H1 (cell line): Measurements from ENCODE around the gene NPBWR2. TPM values are rescaled to one million over a fixed set of nuclear protein-coding genes. Genes with fewer than 3 reads are reported as not detected.

Experiments
- KDM5A ChIP-seq: fragments of 200-600 bp; IDR thresholded peaks from 2 replicates; pipeline ENCODE4 v1.7.1; 2012; ENCODE audit warnings: mild to moderate bottlenecking, low read length, inconsistent platforms, mixed read lengths
- POLR2AphosphoS5 ChIP-seq: IDR thresholded peaks from 2 replicates; pipeline ENCODE4 v1.6.1; 2011; ENCODE audit warnings: low read depth, low read length
- RBBP5 ChIP-seq: IDR thresholded peaks from 2 replicates; pipeline ENCODE4 v1.7.1; 2012; ENCODE audit warnings: low read depth, mild to moderate bottlenecking, inconsistent platforms, low read length, moderate library complexity, borderline replicate concordance
- SP4 ChIP-seq: IDR thresholded peaks from 2 replicates; pipeline ENCODE4 v1.6.1; 2012; ENCODE audit warnings: low read length, inconsistent platforms
- polyA plus RNA-seq, 7 experiments: library from polyadenylated mRNA; depleted of rRNA in 3 of 7; stranded (reverse) in 5 of 7; unstranded in 2 of 7; fragments of >200 nt in 5 of 7; fragments of 200-250 nt in 2 of 7; gene quantifications; 1 replicate in 5 of 7; 2 replicates in 1 of 7; 4 replicates in 1 of 7; pipeline versions ENCODE4 v1.2.1 to v1.2.3, GENCODE V29; 2011 to 2013; ENCODE audit warnings: missing spikeins in 2 of 7, mixed read lengths in 2 of 7
- total RNA-seq: library from RNA; stranded (reverse); fragmentation: NEBNext Ultra II Directional; extraction: Animal tissue kit (Norgen Biotek cat#: 25700); gene quantifications from 2 replicates; pipeline ENCODE4 v1.2.1, GENCODE V29; 2021
- TF ChIP-seq, protein P1 (sequence below): fragments of 300-600 bp; sonication (generic); IDR thresholded peaks from 2 replicates; pipeline ENCODE4 v1.7.1; 2012; ENCODE audit warnings: low read length, moderate library complexity, mild to moderate bottlenecking, inconsistent platforms; ENCODE audit not compliant: insufficient replicate concordance

Gene NPBWR2
- total and polyA plus RNA-seq, 2 of the 8 experiments (the other 6 are each of a cell fraction or from before 2014, with no cell fraction given) = not detected

DNA sequence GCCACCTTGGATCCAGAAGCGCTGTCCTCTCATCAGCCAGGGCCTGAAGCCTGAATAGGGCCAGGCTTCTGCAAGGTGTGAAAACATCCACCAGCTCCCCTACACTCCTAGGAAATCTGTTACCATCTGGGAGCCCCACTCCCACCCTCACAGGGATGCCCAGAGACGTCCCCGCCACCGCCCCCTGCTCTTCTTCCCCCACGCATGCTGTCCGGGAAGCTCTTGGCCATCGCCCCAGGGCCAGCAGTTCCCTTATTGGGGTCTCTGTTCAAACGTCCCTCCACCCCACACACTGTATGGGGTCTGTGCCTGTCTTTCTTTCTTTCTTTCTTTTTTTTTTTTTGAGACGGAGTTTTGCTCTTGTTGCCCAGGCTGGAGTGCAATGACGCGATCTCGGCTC lies 31.8 kb downstream of the NPBWR2 start (continued):
- TF ChIP-seq, protein P1, sequence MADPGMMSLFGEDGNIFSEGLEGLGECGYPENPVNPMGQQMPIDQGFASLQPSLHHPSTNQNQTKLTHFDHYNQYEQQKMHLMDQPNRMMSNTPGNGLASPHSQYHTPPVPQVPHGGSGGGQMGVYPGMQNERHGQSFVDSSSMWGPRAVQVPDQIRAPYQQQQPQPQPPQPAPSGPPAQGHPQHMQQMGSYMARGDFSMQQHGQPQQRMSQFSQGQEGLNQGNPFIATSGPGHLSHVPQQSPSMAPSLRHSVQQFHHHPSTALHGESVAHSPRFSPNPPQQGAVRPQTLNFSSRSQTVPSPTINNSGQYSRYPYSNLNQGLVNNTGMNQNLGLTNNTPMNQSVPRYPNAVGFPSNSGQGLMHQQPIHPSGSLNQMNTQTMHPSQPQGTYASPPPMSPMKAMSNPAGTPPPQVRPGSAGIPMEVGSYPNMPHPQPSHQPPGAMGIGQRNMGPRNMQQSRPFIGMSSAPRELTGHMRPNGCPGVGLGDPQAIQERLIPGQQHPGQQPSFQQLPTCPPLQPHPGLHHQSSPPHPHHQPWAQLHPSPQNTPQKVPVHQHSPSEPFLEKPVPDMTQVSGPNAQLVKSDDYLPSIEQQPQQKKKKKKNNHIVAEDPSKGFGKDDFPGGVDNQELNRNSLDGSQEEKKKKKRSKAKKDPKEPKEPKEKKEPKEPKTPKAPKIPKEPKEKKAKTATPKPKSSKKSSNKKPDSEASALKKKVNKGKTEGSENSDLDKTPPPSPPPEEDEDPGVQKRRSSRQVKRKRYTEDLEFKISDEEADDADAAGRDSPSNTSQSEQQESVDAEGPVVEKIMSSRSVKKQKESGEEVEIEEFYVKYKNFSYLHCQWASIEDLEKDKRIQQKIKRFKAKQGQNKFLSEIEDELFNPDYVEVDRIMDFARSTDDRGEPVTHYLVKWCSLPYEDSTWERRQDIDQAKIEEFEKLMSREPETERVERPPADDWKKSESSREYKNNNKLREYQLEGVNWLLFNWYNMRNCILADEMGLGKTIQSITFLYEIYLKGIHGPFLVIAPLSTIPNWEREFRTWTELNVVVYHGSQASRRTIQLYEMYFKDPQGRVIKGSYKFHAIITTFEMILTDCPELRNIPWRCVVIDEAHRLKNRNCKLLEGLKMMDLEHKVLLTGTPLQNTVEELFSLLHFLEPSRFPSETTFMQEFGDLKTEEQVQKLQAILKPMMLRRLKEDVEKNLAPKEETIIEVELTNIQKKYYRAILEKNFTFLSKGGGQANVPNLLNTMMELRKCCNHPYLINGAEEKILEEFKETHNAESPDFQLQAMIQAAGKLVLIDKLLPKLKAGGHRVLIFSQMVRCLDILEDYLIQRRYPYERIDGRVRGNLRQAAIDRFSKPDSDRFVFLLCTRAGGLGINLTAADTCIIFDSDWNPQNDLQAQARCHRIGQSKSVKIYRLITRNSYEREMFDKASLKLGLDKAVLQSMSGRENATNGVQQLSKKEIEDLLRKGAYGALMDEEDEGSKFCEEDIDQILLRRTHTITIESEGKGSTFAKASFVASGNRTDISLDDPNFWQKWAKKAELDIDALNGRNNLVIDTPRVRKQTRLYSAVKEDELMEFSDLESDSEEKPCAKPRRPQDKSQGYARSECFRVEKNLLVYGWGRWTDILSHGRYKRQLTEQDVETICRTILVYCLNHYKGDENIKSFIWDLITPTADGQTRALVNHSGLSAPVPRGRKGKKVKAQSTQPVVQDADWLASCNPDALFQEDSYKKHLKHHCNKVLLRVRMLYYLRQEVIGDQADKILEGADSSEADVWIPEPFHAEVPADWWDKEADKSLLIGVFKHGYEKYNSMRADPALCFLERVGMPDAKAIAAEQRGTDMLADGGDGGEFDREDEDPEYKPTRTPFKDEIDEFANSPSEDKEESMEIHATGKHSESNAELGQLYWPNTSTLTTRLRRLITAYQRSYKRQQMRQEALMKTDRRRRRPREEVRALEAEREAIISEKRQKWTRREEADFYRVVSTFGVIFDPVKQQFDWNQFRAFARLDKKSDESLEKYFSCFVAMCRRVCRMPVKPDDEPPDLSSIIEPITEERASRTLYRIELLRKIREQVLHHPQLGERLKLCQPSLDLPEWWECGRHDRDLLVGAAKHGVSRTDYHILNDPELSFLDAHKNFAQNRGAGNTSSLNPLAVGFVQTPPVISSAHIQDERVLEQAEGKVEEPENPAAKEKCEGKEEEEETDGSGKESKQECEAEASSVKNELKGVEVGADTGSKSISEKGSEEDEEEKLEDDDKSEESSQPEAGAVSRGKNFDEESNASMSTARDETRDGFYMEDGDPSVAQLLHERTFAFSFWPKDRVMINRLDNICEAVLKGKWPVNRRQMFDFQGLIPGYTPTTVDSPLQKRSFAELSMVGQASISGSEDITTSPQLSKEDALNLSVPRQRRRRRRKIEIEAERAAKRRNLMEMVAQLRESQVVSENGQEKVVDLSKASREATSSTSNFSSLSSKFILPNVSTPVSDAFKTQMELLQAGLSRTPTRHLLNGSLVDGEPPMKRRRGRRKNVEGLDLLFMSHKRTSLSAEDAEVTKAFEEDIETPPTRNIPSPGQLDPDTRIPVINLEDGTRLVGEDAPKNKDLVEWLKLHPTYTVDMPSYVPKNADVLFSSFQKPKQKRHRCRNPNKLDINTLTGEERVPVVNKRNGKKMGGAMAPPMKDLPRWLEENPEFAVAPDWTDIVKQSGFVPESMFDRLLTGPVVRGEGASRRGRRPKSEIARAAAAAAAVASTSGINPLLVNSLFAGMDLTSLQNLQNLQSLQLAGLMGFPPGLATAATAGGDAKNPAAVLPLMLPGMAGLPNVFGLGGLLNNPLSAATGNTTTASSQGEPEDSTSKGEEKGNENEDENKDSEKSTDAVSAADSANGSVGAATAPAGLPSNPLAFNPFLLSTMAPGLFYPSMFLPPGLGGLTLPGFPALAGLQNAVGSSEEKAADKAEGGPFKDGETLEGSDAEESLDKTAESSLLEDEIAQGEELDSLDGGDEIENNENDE = no peak
- TF ChIP-seq RBBP5 (no peak), POLR2AphosphoS5 (no peak), KDM5A (no peak), SP4 (no peak)
